ENCODE data around the gene SLC2A3.

- TF ChIP-seq CTCF (IDR thresholded peaks at IDR 0.05; ENCODE audit: poor library complexity, severe bottlenecking) (no peak), MXI1 (conservative IDR thresholded peaks at IDR 0.05; ENCODE audit: poor library complexity, severe bottlenecking) (no peak), POLR2AphosphoS5 (IDR thresholded peaks at IDR 0.05) (no peak), EP300 (conservative IDR thresholded peaks at IDR 0.05; ENCODE audit: poor library complexity, severe bottlenecking) (no peak), REST (IDR thresholded peaks at IDR 0.05; ENCODE audit: borderline replicate concordance) (no peak), SMC3 (conservative IDR thresholded peaks at IDR 0.05; ENCODE audit: poor library complexity) (no peak), RAD21 (conservative IDR thresholded peaks at IDR 0.05) (no peak)
Observed at GRCh38 chr12:7961395-7962178, 25.6 kb upstream of the SLC2A3 start.

Measured in neural cell (in vitro differentiated cells).